Measurements from ENCODE around the gene GTF2H2C. TPM values are rescaled to one million over a fixed set of nuclear protein-coding genes. Genes with fewer than 3 reads are reported as not detected.
"Not testable (repeated sequence)": the region's sequence is repeated elsewhere in the genome, so short reads cannot be mapped to it uniquely, and the experiment has no call there.

GTF2H2C gene
- total RNA-seq, 4 donors from 2014 or later, result 15.8 to 32.8 (median 21.3) TPM

GRCh38 chr5:69541347-69541746 is 18.6 kb upstream of the GTF2H2C start:
- not testable (repeated sequence) for H3K36me3 ChIP-seq, H3K4me3 ChIP-seq, H3K4me1 ChIP-seq, ATAC-seq, H3K27me3 ChIP-seq, H3K27ac ChIP-seq, H3K9me3 ChIP-seq
- no CpG with 5 or more reads among the region's 1 CpG for WGBS, 2 donors (ENCODE audit: low coverage in 1 of 2)

DNA sequence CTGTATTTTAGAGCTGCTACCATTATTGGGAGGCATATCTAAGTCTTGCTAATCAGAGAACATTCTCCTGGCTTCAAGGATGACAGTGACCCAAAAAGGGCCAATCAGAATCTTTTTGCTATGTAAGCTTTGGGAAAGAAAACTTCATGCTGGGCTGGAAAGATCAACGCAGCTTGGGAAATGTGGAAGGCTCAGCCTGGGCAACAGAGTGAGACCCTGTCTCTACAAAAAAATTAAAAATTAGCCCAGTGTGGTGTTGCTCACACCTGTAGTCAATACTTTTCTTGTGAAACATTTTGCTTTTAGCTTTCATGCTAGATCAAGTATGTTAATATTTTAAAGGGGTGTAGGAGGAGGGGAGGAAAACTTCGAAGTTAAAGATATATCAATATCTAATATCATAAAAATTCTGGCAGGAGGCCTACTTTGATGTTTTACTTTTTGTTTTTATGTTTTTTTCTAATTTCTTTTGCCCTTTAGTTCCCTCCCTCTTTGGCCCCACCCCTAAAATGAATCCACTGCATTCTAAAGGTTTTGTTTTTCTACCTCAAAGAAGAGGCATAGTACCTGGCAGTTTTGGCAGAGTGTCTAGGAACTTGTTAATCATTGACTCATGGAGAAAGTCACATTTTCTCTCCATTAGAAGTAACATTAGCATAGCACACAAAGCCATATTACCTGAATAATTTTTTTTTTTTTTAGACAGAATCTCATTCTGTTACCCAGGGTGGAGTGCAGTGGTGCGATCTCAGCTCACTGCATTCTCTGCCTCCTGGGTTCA is 17.0 kb upstream of the GTF2H2C start:
- no CpG with 5 or more reads among the region's 3 CpGs for WGBS, 2 donors (ENCODE audit: low coverage in 1 of 2)
- ATAC-seq, H3K27me3 ChIP-seq: not testable (repeated sequence)

DNA sequence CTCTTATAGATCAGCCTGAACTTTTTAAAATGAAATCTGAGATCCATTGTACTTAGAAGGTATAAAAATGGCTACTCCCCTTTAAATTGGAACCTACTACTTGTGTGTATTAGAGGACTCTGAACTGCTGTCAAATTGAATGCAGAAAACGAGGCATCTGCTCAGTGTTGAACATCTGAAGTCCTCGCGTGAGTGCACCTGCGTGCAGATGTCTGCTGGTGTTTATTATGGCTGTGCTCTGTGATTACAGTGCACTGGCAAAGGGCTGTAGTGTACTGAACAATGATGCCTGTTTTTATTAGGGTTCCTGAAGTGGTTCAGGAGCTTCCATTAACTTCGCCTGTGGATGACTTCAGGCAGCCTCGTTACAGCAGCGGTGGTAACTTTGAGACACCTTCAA is 15.4 kb upstream of the GTF2H2C start:
- no CpG with 5 or more reads among the region's 7 CpGs for WGBS, 2 donors (ENCODE audit: low coverage in 1 of 2)
- ATAC-seq, H3K36me3 ChIP-seq, H3K27ac ChIP-seq, H3K4me3 ChIP-seq, H3K9me3 ChIP-seq, H3K4me1 ChIP-seq, H3K27me3 ChIP-seq: not testable (repeated sequence)

More for the DNA sequence above, 17.0 kb upstream of the GTF2H2C start:
- H3K4me3 ChIP-seq, H3K4me1 ChIP-seq, H3K27ac ChIP-seq, H3K36me3 ChIP-seq, H3K9me3 ChIP-seq: not testable (repeated sequence)

GRCh38 chr5:69560587-69561431 is 818 bp downstream of the GTF2H2C start:
- ATAC-seq, H3K4me1 ChIP-seq, H3K27ac ChIP-seq, H3K9me3 ChIP-seq, H3K36me3 ChIP-seq, H3K27me3 ChIP-seq: not testable (repeated sequence)
- 30 to 63% methylated on average over 2 to 17 of the region's 31 CpGs for WGBS, 2 donors (ENCODE audit: low coverage in 1 of 2)
- peak overlapping the region; percentile 42 to 51 for H3K4me3 ChIP-seq

- not testable (repeated sequence) for ATAC-seq, H3K36me3 ChIP-seq, H3K9me3 ChIP-seq, H3K4me1 ChIP-seq, H3K27me3 ChIP-seq, H3K27ac ChIP-seq, H3K4me3 ChIP-seq
- 86% methylated on average over 2 of the region's 2 CpGs; no CpG with 5 or more reads in 1 of the 2 donors for WGBS, 2 donors (ENCODE audit: low coverage in 1 of 2)
These were observed 6.2 kb downstream of the GTF2H2C start for GRCh38 chr5:69566172-69566571.

DNA sequence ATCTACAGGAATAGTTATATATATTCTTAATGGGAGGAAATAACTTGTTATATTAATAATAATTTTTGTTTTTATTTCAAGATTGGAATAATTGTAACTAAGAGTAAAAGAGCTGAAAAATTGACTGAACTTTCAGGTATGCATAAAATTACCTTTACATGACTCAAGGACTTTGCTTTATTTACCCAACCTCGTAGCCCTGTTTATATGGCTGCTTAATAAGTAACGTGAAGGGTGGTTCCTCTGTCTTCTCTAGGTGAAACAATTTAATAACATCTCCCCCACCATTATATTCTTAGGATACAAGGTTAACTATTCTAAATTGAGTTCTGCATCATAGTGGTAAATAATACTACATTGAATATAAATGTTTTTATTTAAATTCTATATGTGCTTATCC is 8.1 kb downstream of the GTF2H2C start:
- H3K36me3 ChIP-seq, ATAC-seq, H3K4me1 ChIP-seq, H3K9me3 ChIP-seq, H3K27me3 ChIP-seq, H3K27ac ChIP-seq, H3K4me3 ChIP-seq: not testable (repeated sequence)
- WGBS, 2 donors (ENCODE audit: low coverage in 1 of 2), result no CpG with 5 or more reads among the region's 2 CpGs

DNA sequence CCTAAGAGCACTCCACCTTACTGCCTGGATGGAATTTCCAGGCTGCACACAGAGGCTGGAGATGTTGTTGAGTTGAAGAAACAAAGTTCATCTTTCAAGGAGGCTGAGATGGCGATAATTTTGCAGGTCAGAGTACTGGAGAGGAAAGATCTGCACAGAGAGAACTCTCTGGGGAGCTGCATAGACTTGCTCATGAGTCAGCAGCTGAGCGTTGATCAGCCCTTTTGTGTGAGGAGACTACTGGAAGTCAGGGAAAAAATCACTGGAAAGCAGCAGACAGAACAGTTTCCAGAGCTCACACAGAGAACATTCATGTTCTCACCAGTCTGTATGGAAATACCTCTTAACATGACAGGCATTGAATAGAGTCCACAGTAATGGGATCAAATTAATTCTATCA is 23.4 kb downstream of the GTF2H2C start:
- H3K4me1 ChIP-seq, ATAC-seq, H3K27ac ChIP-seq, H3K9me3 ChIP-seq, H3K36me3 ChIP-seq, H3K27me3 ChIP-seq, H3K4me3 ChIP-seq: not testable (repeated sequence)
- WGBS, 2 donors (ENCODE audit: low coverage in 1 of 2), result no CpG with 5 or more reads among the region's 2 CpGs

DNA sequence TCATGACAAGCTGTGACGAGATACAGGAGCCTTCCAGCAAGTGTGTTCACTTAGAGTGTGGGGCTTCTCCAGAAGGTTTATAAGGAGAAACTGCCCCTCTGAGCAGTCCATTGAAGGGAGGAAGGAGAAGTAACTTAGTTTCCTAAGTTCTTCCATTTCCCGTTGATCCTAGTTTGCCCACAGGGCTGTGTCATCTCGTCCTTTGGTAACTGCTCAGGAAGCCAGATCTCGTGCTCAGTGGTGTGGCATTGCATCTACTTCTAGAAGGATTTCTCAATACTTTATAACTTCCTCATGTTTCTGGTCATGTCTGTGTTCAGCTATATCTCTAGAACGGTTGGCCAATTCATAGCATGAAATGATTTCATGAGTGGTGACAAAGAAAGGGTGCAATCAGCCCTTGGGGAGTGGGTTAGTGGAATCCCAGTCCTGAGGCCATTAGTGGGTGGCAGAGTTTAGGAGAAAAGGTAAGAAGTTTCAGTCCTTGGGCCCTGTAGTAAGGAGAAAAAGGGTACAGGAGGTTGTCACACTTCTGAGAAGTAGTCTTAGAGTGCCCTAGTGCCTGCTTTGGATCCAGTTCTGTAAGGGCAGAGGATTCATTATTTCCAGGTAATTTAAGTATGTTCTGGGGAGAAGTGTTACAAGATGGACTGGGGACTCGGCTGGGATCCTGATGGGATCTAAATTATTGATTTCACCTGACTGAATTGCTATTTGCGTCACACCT is 36.3 kb downstream of the GTF2H2C start:
- not testable (repeated sequence) for H3K4me3 ChIP-seq, H3K9me3 ChIP-seq, H3K27ac ChIP-seq, H3K4me1 ChIP-seq, H3K27me3 ChIP-seq, H3K36me3 ChIP-seq
- ATAC-seq, result peak; percentile 41
- WGBS, 2 donors (ENCODE audit: low coverage in 1 of 2), result no CpG with 5 or more reads among the region's 7 CpGs

DNA sequence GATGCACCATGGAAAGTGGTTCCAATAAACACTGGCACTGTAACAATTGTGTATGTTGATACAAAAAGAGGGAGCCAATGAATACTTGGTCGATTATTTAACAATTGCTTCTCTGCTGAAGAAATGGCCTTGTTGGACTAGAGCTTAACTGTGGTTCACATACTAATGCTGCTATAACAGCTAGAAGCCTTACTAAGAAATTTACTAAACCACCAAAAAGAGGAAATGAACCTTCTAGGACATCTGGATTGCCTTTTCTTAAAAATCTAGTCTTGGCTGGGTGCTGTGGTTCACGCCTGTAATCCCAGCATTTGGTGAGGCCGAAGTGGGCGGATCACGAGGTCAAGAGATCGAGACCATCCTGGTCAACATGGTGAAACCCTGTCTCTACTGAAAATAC is 42.0 kb downstream of the GTF2H2C start:
- not testable (repeated sequence) for H3K27ac ChIP-seq, H3K4me1 ChIP-seq, H3K36me3 ChIP-seq, H3K9me3 ChIP-seq, H3K4me3 ChIP-seq, H3K27me3 ChIP-seq
- WGBS, 2 donors (ENCODE audit: low coverage in 1 of 2), result no CpG with 5 or more reads among the region's 6 CpGs
- peak; percentile 41 for ATAC-seq

DNA sequence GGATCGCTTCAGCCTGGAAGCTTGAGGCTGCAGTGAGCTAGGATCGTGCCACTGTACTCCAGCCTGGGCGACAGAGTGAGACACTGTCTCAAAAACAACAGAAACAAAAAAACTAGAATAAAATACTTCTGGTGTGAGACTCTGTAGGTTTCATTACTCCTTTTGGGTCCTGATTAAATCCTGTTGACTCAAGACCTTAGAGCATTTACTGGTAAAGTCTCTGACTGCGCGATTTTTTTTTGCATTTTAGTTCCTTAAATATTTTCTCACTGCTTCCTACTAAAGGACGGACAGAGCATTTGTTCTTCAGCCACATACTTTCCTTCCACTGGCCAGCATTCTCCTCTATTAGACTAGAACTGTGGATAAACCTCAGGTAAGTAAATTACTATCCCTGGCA is 46.8 kb downstream of the GTF2H2C start:
- ATAC-seq, H3K27ac ChIP-seq: not testable (repeated sequence)
- 69 to 78% methylated on average over 3 of the region's 6 CpGs for WGBS, 2 donors (ENCODE audit: low coverage in 1 of 2)

GRCh38 chr5:69607750-69608149 is 47.8 kb downstream of the GTF2H2C start:
- ATAC-seq, result not testable (repeated sequence)
- no CpG with 5 or more reads among the region's 1 CpG for WGBS, 2 donors (ENCODE audit: low coverage in 1 of 2)

More for the DNA sequence above, 46.8 kb downstream of the GTF2H2C start:
- H3K36me3 ChIP-seq, H3K27me3 ChIP-seq, H3K9me3 ChIP-seq, H3K4me3 ChIP-seq, H3K4me1 ChIP-seq: not testable (repeated sequence)

DNA sequence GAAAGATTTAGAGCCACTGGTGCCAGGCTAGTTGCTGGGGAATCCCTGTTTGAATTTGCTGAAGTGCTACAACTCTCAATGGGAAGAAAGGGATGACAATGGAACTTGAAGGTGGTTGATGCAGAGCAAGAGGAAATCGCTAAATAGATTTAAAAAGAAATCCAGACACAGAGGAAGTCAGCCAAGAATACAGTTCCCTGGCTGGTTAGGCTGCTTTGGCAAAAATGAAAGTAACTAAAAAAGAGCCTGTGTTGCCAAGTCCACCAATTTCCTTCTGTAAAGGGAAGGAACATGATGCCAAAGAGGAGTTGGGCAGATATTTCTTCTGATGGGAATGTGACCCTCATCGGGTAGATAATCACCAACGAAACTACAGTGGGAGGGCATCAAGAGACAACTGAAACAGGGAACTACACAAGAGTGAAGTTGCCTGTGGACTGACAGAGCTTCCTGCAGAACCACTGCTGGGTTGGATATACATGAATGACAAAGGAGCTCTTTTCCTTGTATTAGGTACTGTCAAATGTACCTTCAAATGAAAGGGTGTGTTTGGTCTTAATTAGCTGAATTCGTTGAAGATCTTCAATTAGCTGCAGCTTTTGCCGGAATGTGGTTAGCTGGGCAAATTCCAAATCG is 49.0 kb downstream of the GTF2H2C start:
- ATAC-seq, H3K4me3 ChIP-seq, H3K4me1 ChIP-seq, H3K36me3 ChIP-seq, H3K27me3 ChIP-seq, H3K27ac ChIP-seq, H3K9me3 ChIP-seq: not testable (repeated sequence)
- no CpG with 5 or more reads among the region's 6 CpGs for WGBS, 2 donors (ENCODE audit: low coverage in 1 of 2)

More at GRCh38 chr5:69607750-69608149, 47.8 kb downstream of the GTF2H2C start:
- not testable (repeated sequence) for H3K27me3 ChIP-seq, H3K36me3 ChIP-seq, H3K27ac ChIP-seq, H3K4me3 ChIP-seq, H3K9me3 ChIP-seq, H3K4me1 ChIP-seq

GRCh38 chr5:69614843-69615242 is 54.9 kb downstream of the GTF2H2C start:
- ATAC-seq, H3K27ac ChIP-seq, H3K36me3 ChIP-seq, H3K9me3 ChIP-seq, H3K27me3 ChIP-seq, H3K4me3 ChIP-seq, H3K4me1 ChIP-seq: not testable (repeated sequence)
- no CpG with 5 or more reads among the region's 7 CpGs for WGBS, 2 donors (ENCODE audit: low coverage in 1 of 2)
